Muscle layer of colon (tissue), 2 donors: ENCODE results near the gene DNM1.

Experiments
- H3K27ac ChIP-seq: one replicate; pipeline ENCODE4 v1.7.0; 2013; ENCODE audit warnings: low read depth, mild to moderate bottlenecking, low read length, moderate library complexity
- H3K27me3 ChIP-seq, 2 donors: one replicate each; pipeline ENCODE4 v1.7.0; 2013; ENCODE audit warnings: low read length in 2 of 2, mild to moderate bottlenecking in 2 of 2; ENCODE audit not compliant: insufficient read depth in 2 of 2, control insufficient read depth in 1 of 2
- H3K36me3 ChIP-seq: one replicate; pipeline ENCODE4 v1.7.0; 2013; ENCODE audit warnings: mild to moderate bottlenecking, low read length; ENCODE audit not compliant: insufficient read depth
- H3K4me1 ChIP-seq: one replicate; pipeline ENCODE4 v1.7.0; 2013; ENCODE audit warnings: mild to moderate bottlenecking, low read length; ENCODE audit not compliant: insufficient read depth
- H3K4me3 ChIP-seq, 2 donors: one replicate each; pipeline ENCODE4 v1.7.0; 2013; ENCODE audit warnings: low read length in 2 of 2, low read depth in 1 of 2, mild to moderate bottlenecking in 1 of 2, moderate library complexity in 1 of 2
- H3K9ac ChIP-seq: one replicate; pipeline ENCODE4 v1.7.0; 2013; ENCODE audit warnings: low read length
- H3K9me3 ChIP-seq: one replicate; pipeline ENCODE4 v1.7.0; 2013; ENCODE audit warnings: mild to moderate bottlenecking, low read length
- donor health status: abdominal sarcoma.
- donor health status: Adenocarcinoma of cecum.

DNM1 gene

GRCh38 chr9:128192601-128193371, 10.4 kb upstream of the DNM1 start:
- no peak overlapping the region for H3K9ac ChIP-seq

GRCh38 chr9:128193469-128194096, 9.6 kb upstream of the DNM1 start:
- Histone ChIP-seq H3K4me1 (peaks cover 13% of the 10 kb centered on the region), H3K27ac (peak overlapping the region; percentile 54), H3K36me3 (peaks cover 13% of the 10 kb centered on the region), H3K4me3 (peak overlapping the region in 1 of 2 donors; percentile 23), H3K9ac (no peak overlapping the region), H3K27me3 (no peaks in the 10 kb centered on the region), H3K9me3 (no peaks in the 10 kb centered on the region)

More at GRCh38 chr9:128192601-128193371, 10.4 kb upstream of the DNM1 start:
- Histone ChIP-seq H3K4me3 (peak overlapping the region in 1 of 2 donors; percentile 23), H3K27me3 (no peaks in the 10 kb centered on the region), H3K4me1 (peaks cover 19% of the 10 kb centered on the region), H3K27ac (peak overlapping the region; percentile 54), H3K9me3 (no peaks in the 10 kb centered on the region), H3K36me3 (peaks cover 13% of the 10 kb centered on the region)

- no peak overlapping the region for H3K9ac ChIP-seq
- no peak overlapping the region for H3K4me3 ChIP-seq
- H3K36me3 ChIP-seq = no peaks in the 10 kb centered on the region
- no peak overlapping the region for H3K27ac ChIP-seq
- no peaks in the 10 kb centered on the region for H3K9me3 ChIP-seq
- H3K4me1 ChIP-seq = peaks cover 14% of the 10 kb centered on the region
- peaks cover 8 to 9% of the 10 kb centered on the region in 2 donors for H3K27me3 ChIP-seq
Observed at GRCh38 chr9:128201441-128202369, 1.5 kb upstream of the DNM1 start.

GRCh38 chr9:128202648-128203023, 543 bp upstream of the DNM1 start:
- H3K36me3 ChIP-seq = no peaks in the 10 kb centered on the region
- H3K4me3 ChIP-seq = peak overlapping the region in 1 of 2 donors; percentile 45
- H3K9me3 ChIP-seq = no peaks in the 10 kb centered on the region
- H3K27me3 ChIP-seq = peaks cover 8 to 9% of the 10 kb centered on the region in 2 donors
- H3K9ac ChIP-seq = no peak overlapping the region
- H3K4me1 ChIP-seq = peaks cover 14% of the 10 kb centered on the region
- H3K27ac ChIP-seq = no peak overlapping the region

- Histone ChIP-seq H3K27ac (no peak overlapping the region), H3K9ac (no peak overlapping the region), H3K27me3 (peaks cover 8 to 14% of the 10 kb centered on the region in 2 donors), H3K9me3 (no peaks in the 10 kb centered on the region), H3K4me1 (peaks cover 14% of the 10 kb centered on the region), H3K36me3 (no peaks in the 10 kb centered on the region), H3K4me3 (peak overlapping the region; percentile 45 to 50)
Observed at GRCh38 chr9:128203707-128204551, 750 bp downstream of the DNM1 start.

GRCh38 chr9:128204858-128205257, 1.7 kb downstream of the DNM1 start:
- Histone ChIP-seq H3K27ac (no peak overlapping the region), H3K9me3 (no peaks in the 10 kb centered on the region), H3K36me3 (no peaks in the 10 kb centered on the region), H3K9ac (no peak overlapping the region), H3K4me1 (peaks cover 14% of the 10 kb centered on the region), H3K4me3 (peak overlapping the region in 1 of 2 donors; percentile 45), H3K27me3 (peaks cover 8 to 14% of the 10 kb centered on the region in 2 donors)

GRCh38 chr9:128205296-128205944, 2.2 kb downstream of the DNM1 start:
- Histone ChIP-seq H3K27ac (no peak overlapping the region), H3K9ac (no peak overlapping the region), H3K36me3 (no peaks in the 10 kb centered on the region), H3K4me1 (peaks cover 14% of the 10 kb centered on the region), H3K4me3 (no peak overlapping the region), H3K9me3 (no peaks in the 10 kb centered on the region), H3K27me3 (peaks cover 8 to 14% of the 10 kb centered on the region in 2 donors)

GRCh38 chr9:128206484-128206883, 3.3 kb downstream of the DNM1 start:
- H3K9me3 ChIP-seq = no peaks in the 10 kb centered on the region
- no peak overlapping the region for H3K27ac ChIP-seq
- H3K9ac ChIP-seq = no peak overlapping the region
- H3K36me3 ChIP-seq = no peaks in the 10 kb centered on the region
- H3K4me1 ChIP-seq = peaks cover 14% of the 10 kb centered on the region
- H3K4me3 ChIP-seq = no peak overlapping the region
- H3K27me3 ChIP-seq = peaks cover 8 to 14% of the 10 kb centered on the region in 2 donors

GRCh38 chr9:128206916-128207910, 4.0 kb downstream of the DNM1 start:
- Histone ChIP-seq H3K27me3 (peaks cover 8 to 14% of the 10 kb centered on the region in 2 donors), H3K27ac (no peak overlapping the region)

More at GRCh38 chr9:128206916-128207910, 4.0 kb downstream of the DNM1 start:
- H3K4me3 ChIP-seq = no peak overlapping the region
- no peak overlapping the region for H3K9ac ChIP-seq
- H3K4me1 ChIP-seq = peaks cover 14% of the 10 kb centered on the region
- no peaks in the 10 kb centered on the region for H3K36me3 ChIP-seq
- H3K9me3 ChIP-seq = no peaks in the 10 kb centered on the region
